Measurements from ENCODE around the gene RNU2-63P. TPM values are rescaled to one million over a fixed set of nuclear protein-coding genes. Genes with fewer than 3 reads are reported as not detected.
A peak's percentile ranks its signal among the peaks of the same experiment; 100 is the strongest.
"Not testable (repeated sequence)": the region's sequence is repeated elsewhere in the genome, so short reads cannot be mapped to it uniquely, and the experiment has no call there.

RNU2-63P gene
- total and polyA plus RNA-seq, 9 donors, result 15.0 TPM; not detected in 8

GRCh38 chr2:88053934-88054781 is 37.8 kb upstream of the RNU2-63P start:
- no peak for DNase-seq
- Histone ChIP-seq H3K36me3 (ENCODE audit: control insufficient read depth, insufficient read depth, low read length) (no peaks in the 10 kb centered on the region), H3K4me1 (ENCODE audit: control insufficient read depth, insufficient read depth, low read length) (peaks cover 14% of the 10 kb centered on the region), H3K27me3 (ENCODE audit: control insufficient read depth, insufficient read depth, low read length) (no peaks in the 10 kb centered on the region), H3K4me3 (ENCODE audit: low read length) (peak overlapping the region; percentile 92), H3K9me3 (replicated peaks; ENCODE audit: control insufficient read depth, low read depth, low read length) (no peaks in the 10 kb centered on the region), H3K27ac (ENCODE audit: low read length) (peak overlapping the region; percentile 94)
- 49% methylated on average over 8 of the region's 10 CpGs for WGBS (ENCODE audit: insufficient coverage)

GRCh38 chr2:88053296-88053695 is 36.9 kb upstream of the RNU2-63P start:
- H3K9me3 ChIP-seq (replicated peaks; ENCODE audit: control insufficient read depth, low read depth, low read length), result no peaks in the 10 kb centered on the region
- H3K4me3 ChIP-seq (ENCODE audit: low read length), result no peak overlapping the region
- peaks cover 14% of the 10 kb centered on the region for H3K4me1 ChIP-seq (ENCODE audit: control insufficient read depth, insufficient read depth, low read length)
- DNase-seq, result peak; percentile 86
- H3K27me3 ChIP-seq (ENCODE audit: control insufficient read depth, insufficient read depth, low read length), result no peaks in the 10 kb centered on the region
- WGBS (ENCODE audit: insufficient coverage), result no CpG with 5 or more reads among the region's 1 CpG
- no peaks in the 10 kb centered on the region for H3K36me3 ChIP-seq (ENCODE audit: control insufficient read depth, insufficient read depth, low read length)
- H3K27ac ChIP-seq (ENCODE audit: low read length), result no peak overlapping the region

GRCh38 chr2:88051792-88052191 is 35.4 kb upstream of the RNU2-63P start:
- H3K27ac ChIP-seq (ENCODE audit: low read length), result no peak overlapping the region
- peaks cover 14% of the 10 kb centered on the region for H3K4me1 ChIP-seq (ENCODE audit: control insufficient read depth, insufficient read depth, low read length)
- WGBS (ENCODE audit: insufficient coverage), result 83% methylated on average over 1 of the region's 2 CpGs
- no peak overlapping the region for H3K4me3 ChIP-seq (ENCODE audit: low read length)
- no peaks in the 10 kb centered on the region for H3K27me3 ChIP-seq (ENCODE audit: control insufficient read depth, insufficient read depth, low read length)
- no peak for DNase-seq
- H3K36me3 ChIP-seq (ENCODE audit: control insufficient read depth, insufficient read depth, low read length), result no peaks in the 10 kb centered on the region
- H3K9me3 ChIP-seq (replicated peaks; ENCODE audit: control insufficient read depth, low read depth, low read length), result no peaks in the 10 kb centered on the region

GRCh38 chr2:88049622-88050021 is 33.3 kb upstream of the RNU2-63P start:
- Histone ChIP-seq H3K4me3 (ENCODE audit: low read length) (no peak overlapping the region), H3K9me3 (replicated peaks; ENCODE audit: control insufficient read depth, low read depth, low read length) (no peaks in the 10 kb centered on the region), H3K36me3 (ENCODE audit: control insufficient read depth, insufficient read depth, low read length) (no peaks in the 10 kb centered on the region), H3K4me1 (ENCODE audit: control insufficient read depth, insufficient read depth, low read length) (peaks cover 7% of the 10 kb centered on the region), H3K27me3 (ENCODE audit: control insufficient read depth, insufficient read depth, low read length) (no peaks in the 10 kb centered on the region), H3K27ac (ENCODE audit: low read length) (no peak overlapping the region)
- no peak for DNase-seq
- WGBS (ENCODE audit: insufficient coverage), result no CpG with 5 or more reads among the region's 1 CpG

- no peaks in the 10 kb centered on the region for H3K36me3 ChIP-seq (ENCODE audit: control insufficient read depth, insufficient read depth, low read length)
- no peak for DNase-seq
- H3K4me3 ChIP-seq (ENCODE audit: low read length), result no peak overlapping the region
- no peaks in the 10 kb centered on the region for H3K9me3 ChIP-seq (replicated peaks; ENCODE audit: control insufficient read depth, low read depth, low read length)
- H3K27me3 ChIP-seq (ENCODE audit: control insufficient read depth, insufficient read depth, low read length), result no peaks in the 10 kb centered on the region
- WGBS (ENCODE audit: insufficient coverage), result no CpG with 5 or more reads among the region's 3 CpGs
- no peaks in the 10 kb centered on the region for H3K4me1 ChIP-seq (ENCODE audit: control insufficient read depth, insufficient read depth, low read length)
- H3K27ac ChIP-seq (ENCODE audit: low read length), result no peak overlapping the region
These were observed 32.2 kb upstream of the RNU2-63P start for GRCh38 chr2:88048541-88048940.

GRCh38 chr2:88045561-88045960 is 29.2 kb upstream of the RNU2-63P start:
- WGBS (ENCODE audit: insufficient coverage), result no CpG with 5 or more reads among the region's 6 CpGs
- H3K4me1 ChIP-seq (ENCODE audit: control insufficient read depth, insufficient read depth, low read length); H3K9me3 ChIP-seq (replicated peaks; ENCODE audit: control insufficient read depth, low read depth, low read length); DNase-seq; H3K27me3 ChIP-seq (ENCODE audit: control insufficient read depth, insufficient read depth, low read length); H3K27ac ChIP-seq (ENCODE audit: low read length); H3K4me3 ChIP-seq (ENCODE audit: low read length); H3K36me3 ChIP-seq (ENCODE audit: control insufficient read depth, insufficient read depth, low read length): not testable (repeated sequence)

GRCh38 chr2:88042476-88042875 is 26.1 kb upstream of the RNU2-63P start:
- whole genome bisulfite sequencing (ENCODE audit: insufficient coverage), result no CpG with 5 or more reads among the region's 5 CpGs
- H3K4me1 ChIP-seq (ENCODE audit: control insufficient read depth, insufficient read depth, low read length), result no peaks in the 10 kb centered on the region
- H3K36me3 ChIP-seq (ENCODE audit: control insufficient read depth, insufficient read depth, low read length), result no peaks in the 10 kb centered on the region
- no peaks in the 10 kb centered on the region for H3K27me3 ChIP-seq (ENCODE audit: control insufficient read depth, insufficient read depth, low read length)
- H3K4me3 ChIP-seq (ENCODE audit: low read length), result no peak overlapping the region
- no peak for DNase-seq
- no peak overlapping the region for H3K27ac ChIP-seq (ENCODE audit: low read length)
- H3K9me3 ChIP-seq (replicated peaks; ENCODE audit: control insufficient read depth, low read depth, low read length), result no peaks in the 10 kb centered on the region

- no CpG with 5 or more reads among the region's 4 CpGs for WGBS (ENCODE audit: insufficient coverage)
- no peak for DNase-seq
These were observed 22.1 kb upstream of the RNU2-63P start for GRCh38 chr2:88038263-88039105.

GRCh38 chr2:88036606-88037005 is 20.3 kb upstream of the RNU2-63P start:
- Histone ChIP-seq H3K36me3 (ENCODE audit: control insufficient read depth, insufficient read depth, low read length) (peaks cover 5% of the 10 kb centered on the region), H3K4me3 (ENCODE audit: low read length) (no peak overlapping the region), H3K4me1 (ENCODE audit: control insufficient read depth, insufficient read depth, low read length) (no peaks in the 10 kb centered on the region), H3K9me3 (replicated peaks; ENCODE audit: control insufficient read depth, low read depth, low read length) (no peaks in the 10 kb centered on the region), H3K27me3 (ENCODE audit: control insufficient read depth, insufficient read depth, low read length) (no peaks in the 10 kb centered on the region), H3K27ac (ENCODE audit: low read length) (no peak overlapping the region)
- no peak for DNase-seq

More at GRCh38 chr2:88038263-88039105, 22.1 kb upstream of the RNU2-63P start:
- Histone ChIP-seq H3K27me3 (ENCODE audit: control insufficient read depth, insufficient read depth, low read length) (no peaks in the 10 kb centered on the region), H3K4me3 (ENCODE audit: low read length) (no peak overlapping the region), H3K4me1 (ENCODE audit: control insufficient read depth, insufficient read depth, low read length) (no peaks in the 10 kb centered on the region), H3K36me3 (ENCODE audit: control insufficient read depth, insufficient read depth, low read length) (peaks cover 2% of the 10 kb centered on the region), H3K27ac (ENCODE audit: low read length) (no peak overlapping the region), H3K9me3 (replicated peaks; ENCODE audit: control insufficient read depth, low read depth, low read length) (no peaks in the 10 kb centered on the region)

GRCh38 chr2:88036182-88036581 is 19.8 kb upstream of the RNU2-63P start:
- H3K27ac ChIP-seq (ENCODE audit: low read length), result no peak overlapping the region

More at GRCh38 chr2:88036182-88036581, 19.8 kb upstream of the RNU2-63P start:
- no CpG with 5 or more reads among the region's 2 CpGs for WGBS (ENCODE audit: insufficient coverage)
- Histone ChIP-seq H3K4me3 (ENCODE audit: low read length) (no peak overlapping the region), H3K36me3 (ENCODE audit: control insufficient read depth, insufficient read depth, low read length) (peaks cover 5% of the 10 kb centered on the region), H3K9me3 (replicated peaks; ENCODE audit: control insufficient read depth, low read depth, low read length) (no peaks in the 10 kb centered on the region), H3K27me3 (ENCODE audit: control insufficient read depth, insufficient read depth, low read length) (no peaks in the 10 kb centered on the region), H3K4me1 (ENCODE audit: control insufficient read depth, insufficient read depth, low read length) (no peaks in the 10 kb centered on the region)
- no peak for DNase-seq

Data from muscle of leg (tissue), 11 donors.